ENCODE results near the gene DVL3.
A peak's percentile ranks its signal among the peaks of the same experiment; 100 is the strongest.

The DVL3 gene

DNA sequence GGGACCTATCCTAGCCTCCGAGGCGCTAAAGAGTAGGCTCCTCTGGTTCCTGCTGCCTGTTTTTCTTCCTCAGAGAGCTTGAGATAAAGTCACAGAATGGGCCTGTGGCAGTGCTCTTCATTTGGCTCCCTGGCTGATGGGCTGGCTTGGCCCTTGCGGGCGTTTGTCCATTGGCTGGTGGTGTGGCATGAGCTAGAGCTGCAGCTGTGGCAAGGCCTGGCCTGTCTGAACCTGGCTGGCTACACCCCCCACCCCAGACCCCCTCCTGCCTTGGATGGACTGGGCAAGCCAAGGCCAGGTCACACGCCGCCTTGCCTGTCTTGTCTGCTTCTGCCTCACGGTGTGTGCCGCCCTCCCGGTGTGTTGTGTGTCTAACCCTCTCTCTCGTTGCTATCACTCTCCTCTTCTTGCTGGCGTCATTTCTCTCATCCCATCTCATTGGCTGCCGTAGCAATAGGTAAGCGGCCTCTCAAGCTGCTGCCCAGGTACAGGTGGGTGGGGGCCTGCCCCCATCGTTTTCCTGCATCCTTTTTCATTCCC, 22.7 kb downstream of the DVL3 start:
- no peak for DNase-seq

DNA sequence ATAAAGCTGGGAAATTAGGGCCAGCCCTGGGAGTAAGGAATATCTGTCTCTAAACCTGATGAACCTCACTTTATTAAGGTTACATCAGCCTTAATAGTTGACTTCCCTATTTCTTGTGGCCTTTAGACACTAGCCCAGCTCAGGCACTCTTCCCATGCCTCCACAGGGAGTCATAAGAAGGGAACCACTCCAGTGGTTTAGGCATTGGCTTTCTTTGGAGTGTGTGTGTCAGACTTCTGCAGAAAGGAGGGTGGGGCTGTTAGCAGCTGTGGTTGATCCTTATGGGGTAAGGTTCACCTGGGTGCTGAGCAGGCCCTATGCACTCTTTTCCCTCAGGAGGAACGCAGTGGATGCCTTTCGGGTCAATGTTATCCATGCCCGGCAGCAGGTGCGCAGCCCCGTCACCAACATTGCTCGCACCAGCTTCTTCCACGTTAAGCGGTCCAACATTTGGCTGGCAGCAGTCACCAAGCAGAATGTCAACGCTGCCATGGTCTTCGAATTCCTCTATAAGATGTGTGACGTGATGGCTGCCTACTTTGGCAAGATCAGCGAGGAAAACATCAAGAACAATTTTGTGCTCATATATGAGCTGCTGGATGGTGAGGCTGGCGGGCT, 23.5 kb downstream of the DVL3 start:
- no peak for DNase-seq

DNA sequence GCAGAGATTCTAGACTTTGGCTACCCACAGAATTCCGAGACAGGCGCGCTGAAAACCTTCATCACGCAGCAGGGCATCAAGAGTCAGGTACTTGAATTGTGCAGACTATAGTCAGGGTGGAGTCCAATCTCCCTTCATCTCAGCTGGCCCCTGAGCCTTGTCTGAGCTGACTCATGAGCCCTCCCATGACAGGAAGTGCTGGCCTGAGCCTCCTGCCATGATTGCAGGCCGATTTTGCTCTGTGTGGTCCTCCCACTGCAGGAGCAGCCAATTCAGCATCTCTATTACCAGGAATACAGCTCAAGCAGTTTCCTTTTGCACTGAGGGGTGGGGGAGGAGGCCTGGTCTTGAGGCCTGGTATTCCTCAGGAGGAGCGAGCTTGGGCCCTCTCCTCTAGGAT, 25.0 kb downstream of the DVL3 start:
- DNase-seq: no peak

DNA sequence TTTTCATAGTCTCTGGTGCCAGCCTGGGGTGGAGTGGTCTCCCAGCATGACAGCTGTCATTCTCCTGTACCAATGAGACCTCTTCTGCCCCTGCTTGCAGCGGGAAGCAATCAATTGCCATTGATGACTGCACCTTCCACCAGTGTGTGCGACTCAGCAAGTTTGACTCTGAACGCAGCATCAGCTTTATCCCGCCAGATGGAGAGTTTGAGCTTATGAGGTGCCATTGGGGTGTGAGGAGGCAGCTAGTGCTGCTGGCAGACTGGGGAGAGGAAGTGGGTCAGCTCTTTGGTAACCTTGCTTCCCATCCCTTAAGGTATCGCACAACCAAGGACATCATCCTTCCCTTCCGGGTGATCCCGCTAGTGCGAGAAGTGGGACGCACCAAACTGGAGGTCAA, 26.4 kb downstream of the DVL3 start:
- no peak for DNase-seq

DNA sequence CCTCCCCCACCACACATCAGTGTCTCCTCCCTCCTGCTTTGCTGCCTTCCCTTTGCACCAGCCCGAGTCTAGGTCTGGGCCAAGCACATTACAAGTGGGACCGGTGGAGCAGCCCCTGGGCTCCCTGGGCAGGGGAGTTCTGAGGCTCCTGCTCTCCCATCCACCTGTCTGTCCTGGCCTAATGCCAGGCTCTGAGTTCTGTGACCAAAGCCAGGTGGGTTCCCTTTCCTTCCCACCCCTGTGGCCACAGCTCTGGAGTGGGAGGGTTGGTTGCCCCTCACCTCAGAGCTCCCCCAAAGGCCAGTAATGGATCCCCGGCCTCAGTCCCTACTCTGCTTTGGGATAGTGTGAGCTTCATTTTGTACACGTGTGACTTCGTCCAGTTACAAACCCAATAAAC, 28.5 kb downstream of the DVL3 start:
- DNase-seq: no peak

DNA sequence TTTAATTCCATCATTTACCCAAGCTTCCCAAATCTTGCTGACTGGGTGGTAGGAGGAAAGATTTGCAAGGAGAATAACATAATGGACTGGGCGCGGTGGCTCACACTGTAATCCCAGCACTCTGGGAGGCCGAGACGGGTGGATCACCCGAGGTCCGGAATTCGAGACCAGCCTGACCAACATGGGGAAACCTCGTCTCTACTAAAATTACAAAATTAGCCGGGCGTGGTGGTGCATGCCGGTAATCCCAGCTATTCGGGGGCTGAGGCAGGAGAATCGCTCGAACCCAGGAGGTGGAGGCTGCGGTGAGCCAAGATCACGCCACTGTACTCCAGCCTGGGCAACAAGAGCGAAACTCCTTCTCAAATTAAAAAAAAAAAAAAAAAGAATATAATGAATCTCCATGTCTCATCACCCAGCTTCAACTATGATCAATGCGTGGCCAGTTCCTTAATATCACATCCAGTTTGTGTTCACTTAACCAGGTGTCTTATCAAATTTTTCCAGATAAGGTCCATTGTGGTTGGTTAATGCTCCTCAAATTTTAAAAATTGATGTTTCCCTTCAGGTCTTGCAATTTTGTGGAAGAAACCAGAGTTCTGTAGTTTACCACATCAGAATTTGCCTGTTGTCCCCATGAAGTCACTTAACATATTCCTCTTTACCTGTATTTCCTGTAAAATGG, 29.5 kb downstream of the DVL3 start:
- no peak for DNase-seq

DNA sequence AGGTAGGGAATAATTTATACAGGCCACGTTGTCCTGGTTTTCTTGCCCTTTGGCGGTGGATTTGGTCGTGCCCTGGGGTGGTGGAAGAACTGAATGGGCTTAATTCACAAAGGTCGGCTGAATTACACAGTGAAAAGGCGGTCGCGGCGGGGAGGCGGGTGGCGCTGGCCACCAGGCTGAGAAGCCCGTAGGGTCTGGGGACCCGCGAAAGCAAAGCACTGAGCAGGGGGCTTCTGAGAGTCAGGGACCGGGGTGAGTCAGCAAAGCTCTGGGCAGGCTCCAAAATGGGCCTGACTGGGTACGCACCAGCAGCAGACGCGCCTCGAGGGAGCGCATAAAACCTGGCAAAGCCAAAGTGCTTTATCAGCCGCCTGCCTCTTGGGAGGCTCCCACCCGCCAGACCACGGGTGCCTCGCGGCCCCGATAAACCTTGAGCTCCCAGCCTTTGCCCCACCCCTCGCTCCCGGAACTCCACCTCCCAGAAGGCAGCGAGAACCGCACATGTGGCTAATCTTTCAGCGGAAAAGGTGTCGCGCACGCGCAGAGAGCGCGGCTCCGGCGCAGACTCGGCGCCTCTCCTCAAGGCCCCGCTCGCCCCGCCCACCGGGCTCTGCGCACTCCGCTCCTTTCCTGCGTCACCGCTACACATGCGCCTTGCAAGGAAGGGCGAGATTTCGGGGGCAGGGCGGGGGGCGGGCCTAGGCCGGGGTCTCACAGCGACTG, 30.4 kb downstream of the DVL3 start:
- DNase-seq: peak; percentile 89

DNA sequence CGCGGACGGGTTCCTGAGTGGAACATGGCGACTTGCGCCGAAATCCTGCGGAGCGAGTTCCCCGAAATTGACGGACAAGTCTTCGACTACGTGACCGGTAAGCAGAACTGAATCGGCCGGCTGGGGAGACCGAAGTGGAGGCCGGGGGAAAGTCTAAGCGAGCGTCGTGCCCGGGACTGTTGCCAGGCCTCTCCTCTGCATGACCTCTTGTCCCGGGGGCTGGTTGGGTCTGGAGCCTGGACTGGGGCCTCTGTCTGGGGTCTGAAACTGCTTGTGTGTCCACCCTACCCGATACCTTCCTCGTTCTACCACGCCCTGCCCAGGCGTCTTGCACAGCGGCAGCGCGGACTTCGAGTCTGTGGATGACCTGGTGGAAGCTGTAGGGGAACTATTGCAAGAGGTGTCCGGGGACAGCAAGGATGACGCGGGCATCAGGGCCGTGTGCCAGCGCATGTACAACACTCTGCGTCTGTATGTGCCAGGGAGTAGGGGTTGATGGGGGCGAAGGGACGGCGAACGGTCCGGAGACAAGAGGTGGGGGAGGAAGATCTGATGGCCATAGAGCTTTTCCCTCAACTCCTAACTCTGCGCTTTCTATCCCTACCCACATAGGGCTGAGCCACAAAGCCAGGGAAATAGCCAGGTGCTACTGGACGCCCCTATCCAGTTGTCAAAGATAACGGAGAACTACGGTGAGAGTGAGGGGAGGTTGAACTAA, 31.2 kb downstream of the DVL3 start, which contains the start of gene ABCF3:
ABCF3 (plus strand) TSS at position 16 of the 718 bp plus-strand sequence; CDS start at position 25, 9 bp downstream.
- DNase-seq: no peak

DNA sequence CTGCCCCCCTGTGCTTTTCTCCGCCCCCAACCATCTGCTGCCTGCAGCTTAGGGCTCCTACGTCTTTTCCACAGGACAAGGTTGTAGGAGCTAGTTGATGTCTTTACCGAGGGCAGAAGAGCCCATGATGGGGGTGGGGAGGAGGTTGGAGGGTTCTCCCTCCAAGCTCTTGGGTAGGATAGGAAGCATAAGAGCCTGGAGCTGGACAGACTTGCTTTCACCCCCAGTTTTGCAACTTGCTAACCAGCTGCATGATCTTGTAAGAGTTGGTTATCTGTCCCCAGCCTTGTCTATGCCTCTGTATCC, 31.7 kb downstream of the DVL3 start:
- no peak for DNase-seq

DNA sequence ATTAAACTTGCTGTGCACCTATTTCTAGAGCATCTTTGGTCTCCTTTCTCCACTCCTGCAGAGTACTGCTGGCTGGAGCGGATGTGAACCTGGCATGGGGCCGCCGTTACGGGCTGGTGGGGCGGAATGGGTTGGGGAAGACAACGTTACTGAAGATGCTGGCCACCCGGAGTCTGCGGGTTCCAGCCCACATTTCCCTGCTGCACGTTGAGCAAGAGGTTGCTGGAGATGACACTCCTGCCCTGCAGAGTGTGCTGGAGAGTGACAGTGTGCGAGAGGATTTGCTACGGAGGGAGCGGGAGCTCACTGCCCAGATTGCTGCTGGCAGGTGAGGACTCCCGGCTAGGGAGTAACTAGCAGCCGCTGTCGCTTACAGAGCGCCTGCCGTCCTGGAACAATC, 32.9 kb downstream of the DVL3 start:
- no peak for DNase-seq

DNA sequence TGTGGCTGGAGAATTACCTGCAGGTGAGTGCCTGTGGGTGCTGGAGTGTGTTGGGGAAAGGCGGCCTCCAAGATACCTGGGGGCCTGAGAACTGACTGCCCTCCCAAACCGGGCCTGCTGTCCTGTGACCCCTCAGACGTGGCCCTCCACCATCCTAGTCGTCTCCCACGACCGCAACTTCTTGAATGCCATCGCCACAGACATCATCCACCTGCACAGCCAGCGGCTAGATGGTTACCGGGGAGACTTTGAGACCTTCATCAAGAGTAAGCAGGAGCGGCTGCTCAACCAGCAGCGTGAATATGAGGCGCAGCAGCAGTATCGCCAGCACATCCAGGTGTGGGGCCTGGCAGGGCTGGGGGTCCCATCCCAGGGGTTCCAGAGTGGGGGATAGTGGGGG, 34.2 kb downstream of the DVL3 start:
- DNase-seq: no peak

DNA sequence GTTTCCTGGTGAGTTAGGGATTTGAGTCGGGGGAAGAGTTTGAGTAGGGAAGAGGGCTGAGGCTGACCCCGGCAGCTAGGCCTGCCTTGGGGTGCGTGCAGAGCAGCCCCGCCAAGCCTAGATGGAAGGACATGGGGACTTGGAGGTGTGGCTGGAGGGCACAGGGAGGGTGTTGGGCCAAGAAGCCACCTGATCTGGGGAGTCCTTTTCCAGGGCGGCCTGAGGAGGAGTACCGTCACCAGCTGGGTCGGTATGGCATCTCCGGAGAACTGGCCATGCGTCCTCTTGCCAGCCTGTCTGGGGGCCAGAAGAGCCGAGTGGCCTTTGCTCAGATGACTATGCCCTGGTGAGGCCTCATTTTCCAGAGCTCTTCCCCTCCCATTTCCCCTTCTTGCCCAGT, 37.7 kb downstream of the DVL3 start:
- DNase-seq: no peak

DNA sequence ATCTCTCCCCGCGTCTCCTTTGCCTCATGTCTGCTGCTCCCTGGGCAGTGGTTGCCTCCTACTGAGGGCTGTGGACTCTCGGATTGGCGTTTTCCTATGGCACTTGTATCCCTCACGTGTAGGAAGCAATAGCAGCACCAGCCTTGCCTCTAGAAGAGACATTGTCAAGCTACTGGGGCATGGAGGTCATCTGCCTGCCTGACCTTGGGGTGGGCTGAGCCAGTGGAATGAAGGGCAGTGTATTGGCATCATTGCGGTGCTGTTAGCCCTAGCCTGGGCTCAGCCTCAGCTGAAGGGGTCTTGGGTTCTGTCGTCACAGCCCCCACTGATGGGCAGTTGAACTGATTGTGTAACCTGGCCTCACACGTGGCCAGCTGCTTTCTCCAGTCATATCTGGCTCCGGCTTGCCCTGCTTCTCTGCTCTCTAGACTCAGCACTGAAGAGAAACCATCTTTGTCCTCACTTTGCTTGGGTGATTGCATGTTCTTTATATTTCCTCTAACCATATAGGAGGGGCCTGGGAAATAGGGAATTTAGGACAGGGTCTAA, 38.9 kb downstream of the DVL3 start:
- no peak for DNase-seq

DNA sequence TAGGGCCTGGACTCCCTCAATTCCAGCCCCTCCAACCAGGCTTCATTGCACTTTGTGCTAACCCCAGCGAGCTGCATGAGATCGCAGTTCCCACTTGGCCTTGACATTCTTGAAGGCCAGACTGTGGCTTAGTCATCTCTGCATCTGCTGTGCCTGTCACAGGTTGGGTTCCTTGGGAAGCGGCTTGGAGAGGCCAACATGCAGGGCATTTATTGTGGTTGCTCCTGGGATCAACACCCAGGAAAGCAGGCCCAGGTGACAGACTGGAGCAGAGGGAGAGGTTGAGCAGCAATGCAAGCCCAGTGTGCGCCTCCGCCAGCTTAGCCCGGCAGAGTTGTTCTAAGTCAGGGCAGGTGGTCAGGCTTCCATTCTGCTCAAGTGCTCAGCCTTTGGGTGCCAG, 41.4 kb downstream of the DVL3 start:
- no peak for DNase-seq

DNA sequence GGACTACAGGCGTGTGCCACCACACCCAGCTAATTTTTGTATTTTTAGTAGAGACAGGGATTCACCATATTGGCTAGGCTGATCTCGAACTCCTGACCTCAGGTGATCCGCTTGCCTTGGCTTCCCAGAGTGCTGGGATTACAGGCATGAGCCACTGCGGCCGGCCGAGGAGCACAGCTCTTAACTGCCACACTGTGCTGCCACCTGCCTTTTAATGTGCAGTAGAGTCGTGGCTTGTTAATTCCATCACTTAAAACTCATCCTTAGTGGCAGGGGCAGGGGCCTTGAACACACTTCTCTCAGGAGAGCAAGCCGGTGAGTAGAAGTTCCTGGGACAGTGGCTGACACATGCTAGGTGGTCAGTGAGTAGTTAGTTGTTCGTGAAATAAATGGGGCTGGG, 43.3 kb downstream of the DVL3 start:
- no peak for DNase-seq

DNA sequence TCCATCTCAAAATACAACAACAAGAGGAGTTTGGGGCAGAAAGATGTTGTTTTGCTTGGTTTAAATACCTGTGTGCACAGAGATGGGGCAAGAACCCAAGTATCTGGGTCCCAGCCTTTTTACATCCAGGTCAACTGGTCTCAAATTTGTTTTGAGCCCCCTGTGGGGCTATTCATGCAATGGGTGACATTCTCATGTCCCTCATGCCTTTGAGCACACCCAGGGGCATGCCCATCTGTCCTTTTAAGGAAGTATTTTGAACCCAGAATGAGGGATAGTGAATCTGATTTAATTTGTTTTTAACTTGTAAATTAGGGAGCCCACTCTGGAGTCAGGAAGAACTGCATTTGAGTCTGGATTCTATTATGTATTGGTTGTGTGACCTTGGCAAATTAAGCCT, 45.6 kb downstream of the DVL3 start:
- DNase-seq: no peak

DNA sequence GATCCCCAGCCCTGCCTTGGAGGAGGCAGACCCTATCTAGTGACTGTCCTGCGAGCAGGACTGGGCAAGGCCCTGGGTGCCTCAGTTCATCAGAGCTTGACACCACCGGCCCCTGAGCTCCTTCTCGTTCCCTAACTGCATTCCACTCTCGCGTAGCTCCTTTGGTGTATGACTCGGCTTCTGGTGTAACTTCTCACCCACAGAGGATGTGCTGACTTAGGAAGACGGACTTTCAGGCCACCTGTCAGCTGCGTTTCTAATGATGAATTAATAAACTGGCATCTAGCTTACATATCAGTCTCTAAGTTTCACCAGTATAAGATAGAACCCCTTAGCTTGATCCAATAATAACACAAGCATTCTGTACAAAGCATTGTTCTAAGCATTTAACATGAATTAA, 48.3 kb downstream of the DVL3 start:
- no peak for DNase-seq

DNA sequence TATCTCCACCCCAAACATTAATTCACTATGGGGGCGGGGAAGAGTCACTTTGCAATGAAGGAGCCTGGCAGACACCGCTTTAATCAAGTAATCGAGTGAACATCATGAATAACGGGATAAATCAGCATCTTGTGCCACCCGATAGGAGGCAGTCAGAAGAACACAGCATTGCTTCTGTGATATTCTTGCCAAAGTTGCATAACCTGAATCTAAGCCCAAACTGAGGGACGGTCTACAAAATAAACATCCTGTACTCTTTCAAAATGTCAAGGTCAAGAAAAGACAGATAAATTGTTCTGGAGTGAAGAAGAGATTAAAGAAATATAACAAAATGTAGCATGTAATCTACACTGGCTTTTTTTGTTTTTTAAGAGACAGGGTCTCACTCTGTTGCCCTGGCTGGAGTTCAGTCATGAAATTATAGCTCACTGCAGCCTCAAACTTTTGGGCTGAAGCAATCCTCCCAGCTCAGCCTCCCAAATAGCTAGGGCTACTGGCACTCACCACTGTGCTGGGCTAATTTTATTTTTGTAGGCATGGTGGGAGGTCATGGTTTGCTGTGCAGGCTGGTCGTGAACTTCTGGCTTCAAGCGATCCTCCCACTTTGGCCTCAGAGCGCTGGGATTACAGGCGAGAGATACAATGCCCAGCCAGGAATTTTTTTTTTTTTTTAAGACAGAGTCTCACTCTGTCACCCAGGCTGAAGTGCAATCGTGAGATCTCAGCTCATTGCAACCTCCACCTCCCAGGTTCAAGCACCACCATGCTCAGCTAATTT, 54.2 kb downstream of the DVL3 start:
- no peak for DNase-seq

DNA sequence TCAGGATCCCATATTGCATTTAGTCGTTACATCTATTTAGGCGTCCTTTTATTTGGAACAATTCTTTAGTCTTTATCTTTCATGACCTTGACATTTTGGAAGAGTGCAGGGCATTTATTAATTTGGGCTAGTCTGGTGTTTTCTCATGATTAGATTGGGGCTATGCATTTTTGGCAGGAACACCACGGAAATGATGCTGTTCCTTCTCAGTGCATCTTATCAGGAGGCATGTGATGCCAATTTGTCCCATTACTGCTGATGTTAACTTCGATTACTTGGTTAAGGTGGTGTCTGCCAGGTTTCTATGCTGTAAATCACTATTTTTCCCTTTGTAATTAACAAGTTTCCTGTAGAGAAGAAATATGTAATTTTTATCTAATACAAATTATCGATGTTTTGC, 56.1 kb downstream of the DVL3 start:
- no peak for DNase-seq

DNA sequence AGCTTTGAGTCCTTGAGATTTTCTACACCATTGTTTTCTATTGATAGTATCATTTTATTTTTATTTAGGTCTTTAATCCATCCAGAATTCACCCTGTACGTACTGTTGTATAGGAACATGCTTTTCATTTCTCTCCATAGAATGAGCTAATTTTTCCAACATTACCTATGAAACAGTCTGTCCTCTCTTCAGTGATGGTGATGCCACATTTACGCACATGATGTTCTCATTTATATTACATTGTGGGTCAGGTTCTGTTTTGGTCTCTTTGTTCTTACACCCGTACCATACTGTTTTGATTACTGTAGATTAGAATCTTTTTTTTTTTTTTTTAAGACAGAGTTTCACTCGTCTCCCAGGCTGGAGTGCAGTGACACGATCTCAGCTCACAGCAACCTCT, 56.5 kb downstream of the DVL3 start:
- no peak for DNase-seq

DNA sequence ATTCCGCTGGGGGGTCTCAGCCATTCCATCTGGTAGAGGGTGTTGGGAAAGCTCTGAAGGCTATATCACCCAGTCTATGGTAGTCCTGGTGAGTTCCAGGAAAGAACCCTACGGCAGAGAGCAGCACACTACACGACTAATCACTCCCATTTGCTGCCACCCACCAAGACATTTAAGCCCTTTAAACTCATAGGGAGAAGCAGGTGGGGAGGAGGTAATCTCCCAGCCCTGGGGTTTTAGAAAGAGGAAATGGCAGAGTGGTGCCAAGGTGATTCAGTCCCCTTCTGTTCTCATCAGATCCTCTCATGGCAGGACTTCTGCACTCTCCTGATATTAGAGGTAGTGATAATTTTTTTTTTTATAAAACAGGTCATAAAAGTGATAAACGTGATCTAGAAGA, 63.6 kb downstream of the DVL3 start:
- DNase-seq: no peak

DNA sequence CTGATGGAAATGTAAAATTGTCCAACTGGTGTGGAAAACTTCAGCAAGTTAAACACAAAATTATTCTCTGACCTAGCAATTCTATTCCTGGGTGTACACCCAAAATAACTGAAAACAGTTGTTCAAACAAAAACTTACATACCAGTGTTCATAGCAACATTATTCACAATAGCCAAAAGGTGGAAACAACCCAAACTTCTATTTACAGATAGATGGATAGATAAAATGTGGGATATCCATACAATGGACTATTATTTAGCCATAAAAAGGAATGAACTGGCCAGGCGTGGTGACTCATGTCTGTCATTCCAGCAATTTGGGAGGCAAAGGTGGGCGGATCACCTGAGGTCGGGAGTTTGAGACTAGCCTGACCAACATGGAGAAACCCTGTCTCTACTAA, 67.3 kb downstream of the DVL3 start:
- no peak for DNase-seq
